Liver (tissue), 9 donors: ENCODE results near the gene WNK2. TPM values are rescaled to one million over a fixed set of nuclear protein-coding genes. Genes with fewer than 3 reads are reported as not detected.

ENCODE experiments used
- DNase-seq: peaks from one replicate; pipeline ENCODE4 v3.0.0-alpha.2; 2017; ENCODE audit warnings: low spot score
- H3K27ac ChIP-seq, 2 donors: one replicate each; pipeline ENCODE4 v1.7.0; 2013; ENCODE audit warnings: inconsistent platforms in 2 of 2, low read length in 2 of 2, control low read depth in 1 of 2, low read depth in 1 of 2, mild to moderate bottlenecking in 1 of 2
- H3K27me3 ChIP-seq, 4 donors: one replicate each; pipeline versions ENCODE4 v1.6.1 to v1.7.0; 2013; ENCODE audit warnings: low read length in 3 of 4, inconsistent platforms in 1 of 4, mild to moderate bottlenecking in 1 of 4, moderate library complexity in 1 of 4; ENCODE audit not compliant: control insufficient read depth in 4 of 4, insufficient read depth in 4 of 4
- H3K36me3 ChIP-seq, 4 donors: one replicate each; pipeline versions ENCODE4 v1.6.1 to v1.7.0; 2013; ENCODE audit warnings: low read length in 3 of 4, mild to moderate bottlenecking in 3 of 4, low read depth in 1 of 4, moderate library complexity in 1 of 4; ENCODE audit not compliant: control insufficient read depth in 4 of 4, insufficient read depth in 3 of 4
- H3K4me1 ChIP-seq, 4 donors: one replicate each; pipeline versions ENCODE4 v1.6.1 to v1.7.0; 2013; ENCODE audit warnings: low read length in 3 of 4, mild to moderate bottlenecking in 3 of 4, moderate library complexity in 1 of 4; ENCODE audit not compliant: control insufficient read depth in 4 of 4, insufficient read depth in 4 of 4
- H3K4me3 ChIP-seq, 3 donors: one replicate each; pipeline versions ENCODE4 v1.6.1 to v1.7.0; 2013; ENCODE audit warnings: low read length in 3 of 3, control low read depth in 1 of 3, low read depth in 1 of 3, mild to moderate bottlenecking in 1 of 3
- H3K9ac ChIP-seq, 2 donors: one replicate each; pipeline ENCODE4 v1.7.0; 2013; ENCODE audit warnings: low read length in 2 of 2, mild to moderate bottlenecking in 2 of 2, moderate library complexity in 2 of 2, control low read depth in 1 of 2, low read depth in 1 of 2
- H3K9me3 ChIP-seq, 4 donors: one replicate each; pipeline versions ENCODE4 v1.6.1 to v1.7.0; 2013; ENCODE audit warnings: low read length in 3 of 4; ENCODE audit not compliant: control insufficient read depth in 4 of 4
- ATF3 ChIP-seq: IDR thresholded peaks from 2 replicates; pipeline ENCODE4 v1.6.1; 2016; ENCODE audit warnings: antibody characterized with exemption
- CTCF ChIP-seq: fragments of 150-350 bp; IDR thresholded peaks from 2 replicates; pipeline ENCODE4 v1.5.1; 2017; ENCODE audit warnings: improper control_type of control experiment, low read depth, low read length; ENCODE audit not compliant: missing input control
- EGR1 ChIP-seq, 2 donors: IDR thresholded peaks; 2 replicates each; pipeline ENCODE4 v1.6.1; 2016 to 2018; ENCODE audit warnings: antibody characterized with exemption in 2 of 2, low read depth in 2 of 2
- FOXA1 ChIP-seq: IDR thresholded peaks from 2 replicates; pipeline ENCODE4 v1.6.1; 2016; ENCODE audit warnings: antibody characterized with exemption
- FOXA2 ChIP-seq: IDR thresholded peaks from 2 replicates; pipeline ENCODE4 v1.6.1; 2016; ENCODE audit warnings: antibody characterized with exemption
- GABPA ChIP-seq, 2 donors: IDR thresholded peaks in 1 of 2; conservative IDR thresholded peaks in 1 of 2; 2 replicates each; pipeline ENCODE4 v1.6.1; 2016; ENCODE audit warnings: antibody characterized with exemption in 2 of 2, mild to moderate bottlenecking in 1 of 2, moderate library complexity in 1 of 2
- HNF4A ChIP-seq, 2 donors: conservative IDR thresholded peaks; 2 replicates each; pipeline ENCODE4 v1.6.1; 2016; ENCODE audit warnings: antibody characterized with exemption in 2 of 2, mild to moderate bottlenecking in 2 of 2
- HNF4G ChIP-seq: IDR thresholded peaks from 2 replicates; pipeline ENCODE4 v1.6.1; 2016; ENCODE audit warnings: antibody characterized with exemption
- JUND ChIP-seq, 2 donors: IDR thresholded peaks; 2 replicates each; pipeline ENCODE4 v1.6.1; 2016; ENCODE audit warnings: antibody characterized with exemption in 2 of 2
- MAX ChIP-seq: IDR thresholded peaks from 2 replicates; pipeline ENCODE4 v1.6.1; 2016; ENCODE audit warnings: antibody characterized with exemption
- NR2F2 ChIP-seq: IDR thresholded peaks from 2 replicates; pipeline ENCODE4 v1.6.1; 2016; ENCODE audit warnings: antibody characterized with exemption
- RAD21 ChIP-seq, 2 donors: IDR thresholded peaks; 2 replicates each; pipeline ENCODE4 v1.6.1; 2016; ENCODE audit warnings: antibody characterized with exemption in 2 of 2, mild to moderate bottlenecking in 2 of 2
- REST ChIP-seq: IDR thresholded peaks from 2 replicates; pipeline ENCODE4 v1.6.1; 2016; ENCODE audit warnings: antibody characterized with exemption, mild to moderate bottlenecking
- RXRA ChIP-seq, 2 donors: IDR thresholded peaks; 2 replicates each; pipeline ENCODE4 v1.6.1; 2017 to 2018; ENCODE audit warnings: antibody characterized with exemption in 2 of 2, mild to moderate bottlenecking in 1 of 2
- SP1 ChIP-seq: IDR thresholded peaks from 2 replicates; pipeline ENCODE4 v1.6.1; 2018; ENCODE audit warnings: antibody characterized with exemption, mild to moderate bottlenecking
- TAF1 ChIP-seq: conservative IDR thresholded peaks from 2 replicates; pipeline ENCODE4 v1.6.1; 2016; ENCODE audit warnings: antibody characterized with exemption, mild to moderate bottlenecking
- YY1 ChIP-seq: IDR thresholded peaks from 2 replicates; pipeline ENCODE4 v1.6.1; 2016; ENCODE audit warnings: antibody characterized with exemption, mild to moderate bottlenecking
- ZBTB33 ChIP-seq: IDR thresholded peaks from 2 replicates; pipeline ENCODE4 v1.6.1; 2016; ENCODE audit warnings: antibody characterized with exemption
- WGBS: extraction: QIAGEN DNeasy Blood & Tissue Kit; methylation state at CpG from one replicate; pipeline ENCODE4 v1.1.7; 2013; 5-methylcytosine and 5-hydroxymethylcytosine counted together
- polyA plus RNA-seq, 2 donors: library from polyadenylated mRNA; stranded (reverse) in 1 of 2; unstranded in 1 of 2; fragments of 200-250 nt in 1 of 2; fragments of >200 nt in 1 of 2; fragmentation: Nextera tagmentation in 1 of 2; extraction: Ambion mirVana in 1 of 2; gene quantifications; one replicate each; pipeline versions ENCODE4 v1.2.1 to v1.2.3, GENCODE V29; 2013 to 2015
- total RNA-seq, 2 donors: library from RNA; depleted of rRNA; stranded (reverse); fragments of >200 nt; gene quantifications; one replicate each; pipeline ENCODE4 v1.2.3, GENCODE V29; 2014
- donor health status: healthy.
- donor health status: healthy.
- donor health status: healthy.
- donor health status: healthy.
- donor health status: healthy.

WNK2 gene
- total and polyA plus RNA-seq, 4 donors: 0.65 to 4.4 (median 1.7) TPM

- Histone ChIP-seq H3K27ac (no peak overlapping the region), H3K27me3 (peaks cover 0 to 4% (median 0%) of the 10 kb centered on the region in 4 donors), H3K36me3 (no peaks in the 10 kb centered on the region), H3K4me3 (no peak overlapping the region), H3K9me3 (no peaks in the 10 kb centered on the region), H3K4me1 (no peaks in the 10 kb centered on the region), H3K9ac (no peak overlapping the region)
- TF ChIP-seq RXRA (IDR thresholded peaks at IDR 0.05) (no peak), FOXA1 (no peak), HNF4A (conservative IDR thresholded peaks at IDR 0.05) (no peak), EGR1 (IDR thresholded peaks at IDR 0.05; ENCODE audit: low read depth in 2 of 2) (no peak), RAD21 (IDR thresholded peaks at IDR 0.05) (no peak), SP1 (no peak), REST (no peak), JUND (IDR thresholded peaks at IDR 0.05) (no peak), ZBTB33 (no peak), YY1 (no peak), HNF4G (no peak), TAF1 (no peak), MAX (no peak), ATF3 (no peak), NR2F2 (no peak), FOXA2 (no peak), GABPA (IDR thresholded peaks at IDR 0.05 in 1 of 2, conservative IDR thresholded peaks at IDR 0.05 in 1 of 2) (no peak), CTCF (no peak)
- no peak for DNase-seq
- WGBS: 86% methylated on average over 6 of the region's 6 CpGs
Observed at GRCh38 chr9:93286252-93287188, 102.6 kb downstream of the WNK2 start.
